ENCODE data around the gene SPEN. TPM values are rescaled to one million over a fixed set of nuclear protein-coding genes. Genes with fewer than 3 reads are reported as not detected.

SPEN gene
- total and polyA plus RNA-seq, 2 experiments from 2014 or later: 25.8 to 31.6 TPM

DNA sequence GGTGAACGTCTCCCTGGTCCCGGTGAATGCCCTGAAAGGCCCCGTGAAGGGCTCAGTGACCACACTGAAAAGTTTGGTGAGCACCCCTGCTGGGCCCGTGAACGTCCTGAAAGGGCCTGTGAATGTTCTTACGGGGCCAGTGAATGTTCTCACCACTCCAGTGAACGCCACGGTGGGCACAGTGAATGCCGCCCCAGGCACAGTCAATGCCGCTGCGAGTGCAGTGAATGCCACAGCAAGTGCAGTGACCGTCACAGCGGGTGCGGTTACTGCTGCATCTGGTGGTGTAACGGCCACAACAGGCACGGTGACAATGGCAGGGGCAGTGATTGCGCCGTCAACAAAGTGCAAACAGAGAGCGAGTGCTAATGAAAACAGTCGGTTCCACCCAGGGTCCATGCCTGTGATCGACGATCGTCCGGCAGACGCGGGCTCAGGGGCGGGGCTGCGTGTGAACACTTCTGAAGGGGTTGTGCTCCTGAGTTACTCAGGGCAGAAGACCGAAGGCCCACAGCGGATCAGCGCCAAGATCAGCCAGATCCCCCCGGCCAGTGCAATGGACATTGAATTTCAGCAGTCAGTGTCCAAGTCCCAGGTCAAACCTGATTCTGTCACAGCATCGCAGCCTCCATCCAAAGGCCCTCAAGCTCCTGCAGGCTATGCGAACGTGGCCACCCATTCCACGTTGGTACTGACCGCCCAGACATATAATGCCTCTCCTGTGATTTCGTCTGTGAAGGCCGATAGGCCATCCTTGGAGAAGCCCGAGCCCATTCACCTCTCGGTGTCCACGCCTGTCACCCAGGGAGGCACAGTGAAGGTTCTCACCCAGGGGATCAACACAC lies 86.9 kb downstream of the SPEN start:
- no peak for DNase-seq (ENCODE audit: low read depth in 1 of 2, low spot score in 1 of 2)
- TF ChIP-seq, protein P1, sequence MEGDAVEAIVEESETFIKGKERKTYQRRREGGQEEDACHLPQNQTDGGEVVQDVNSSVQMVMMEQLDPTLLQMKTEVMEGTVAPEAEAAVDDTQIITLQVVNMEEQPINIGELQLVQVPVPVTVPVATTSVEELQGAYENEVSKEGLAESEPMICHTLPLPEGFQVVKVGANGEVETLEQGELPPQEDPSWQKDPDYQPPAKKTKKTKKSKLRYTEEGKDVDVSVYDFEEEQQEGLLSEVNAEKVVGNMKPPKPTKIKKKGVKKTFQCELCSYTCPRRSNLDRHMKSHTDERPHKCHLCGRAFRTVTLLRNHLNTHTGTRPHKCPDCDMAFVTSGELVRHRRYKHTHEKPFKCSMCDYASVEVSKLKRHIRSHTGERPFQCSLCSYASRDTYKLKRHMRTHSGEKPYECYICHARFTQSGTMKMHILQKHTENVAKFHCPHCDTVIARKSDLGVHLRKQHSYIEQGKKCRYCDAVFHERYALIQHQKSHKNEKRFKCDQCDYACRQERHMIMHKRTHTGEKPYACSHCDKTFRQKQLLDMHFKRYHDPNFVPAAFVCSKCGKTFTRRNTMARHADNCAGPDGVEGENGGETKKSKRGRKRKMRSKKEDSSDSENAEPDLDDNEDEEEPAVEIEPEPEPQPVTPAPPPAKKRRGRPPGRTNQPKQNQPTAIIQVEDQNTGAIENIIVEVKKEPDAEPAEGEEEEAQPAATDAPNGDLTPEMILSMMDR (IDR thresholded peaks at IDR 0.05; ENCODE audit: low read depth, low read length): no peak
- peaks cover 78% of the 10 kb centered on the region for H3K36me3 ChIP-seq

DNA sequence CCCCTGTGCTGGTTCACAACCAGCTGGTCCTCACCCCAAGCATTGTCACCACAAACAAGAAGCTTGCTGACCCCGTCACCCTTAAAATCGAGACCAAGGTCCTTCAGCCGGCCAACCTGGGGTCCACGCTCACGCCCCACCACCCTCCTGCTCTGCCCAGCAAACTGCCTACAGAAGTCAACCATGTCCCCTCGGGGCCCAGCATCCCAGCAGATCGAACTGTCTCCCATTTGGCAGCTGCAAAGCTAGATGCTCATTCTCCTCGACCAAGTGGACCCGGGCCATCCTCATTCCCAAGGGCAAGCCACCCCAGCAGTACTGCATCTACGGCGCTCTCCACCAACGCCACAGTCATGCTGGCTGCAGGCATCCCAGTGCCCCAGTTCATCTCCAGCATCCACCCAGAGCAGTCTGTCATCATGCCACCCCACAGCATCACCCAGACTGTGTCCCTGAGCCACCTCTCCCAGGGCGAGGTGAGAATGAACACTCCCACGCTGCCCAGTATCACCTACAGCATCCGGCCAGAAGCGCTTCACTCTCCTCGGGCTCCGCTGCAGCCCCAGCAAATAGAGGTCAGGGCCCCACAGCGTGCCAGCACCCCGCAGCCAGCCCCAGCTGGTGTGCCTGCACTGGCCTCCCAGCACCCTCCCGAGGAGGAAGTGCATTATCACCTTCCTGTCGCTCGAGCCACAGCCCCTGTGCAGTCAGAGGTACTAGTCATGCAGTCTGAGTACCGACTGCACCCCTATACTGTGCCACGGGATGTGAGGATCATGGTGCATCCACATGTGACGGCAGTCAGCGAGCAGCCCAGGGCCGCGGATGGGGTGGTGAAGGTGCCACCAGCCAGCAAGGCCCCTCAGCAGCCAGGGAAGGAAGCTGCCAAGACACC lies 87.8 kb downstream of the SPEN start:
- peaks cover 76% of the 10 kb centered on the region for H3K36me3 ChIP-seq
- no peaks in the 10 kb centered on the region for H3K27me3 ChIP-seq
- TF ChIP-seq, protein P1 (IDR thresholded peaks at IDR 0.05; ENCODE audit: low read depth, low read length): no peak
- H3K9me3 ChIP-seq (ENCODE audit: low read depth): no peaks in the 10 kb centered on the region
- H3K27ac ChIP-seq: no peak overlapping the region
- no peaks in the 10 kb centered on the region for H3K4me1 ChIP-seq (ENCODE audit: low read depth)
- no peak overlapping the region for H3K4me3 ChIP-seq
- DNase-seq (ENCODE audit: low read depth in 1 of 2, low spot score in 1 of 2): no peak

More for the DNA sequence above, 86.9 kb downstream of the SPEN start:
- Histone ChIP-seq H3K4me3 (no peak overlapping the region), H3K27ac (peak overlapping the region; percentile 40), H3K9me3 (ENCODE audit: low read depth) (no peaks in the 10 kb centered on the region), H3K4me1 (ENCODE audit: low read depth) (no peaks in the 10 kb centered on the region), H3K27me3 (no peaks in the 10 kb centered on the region)

DNA sequence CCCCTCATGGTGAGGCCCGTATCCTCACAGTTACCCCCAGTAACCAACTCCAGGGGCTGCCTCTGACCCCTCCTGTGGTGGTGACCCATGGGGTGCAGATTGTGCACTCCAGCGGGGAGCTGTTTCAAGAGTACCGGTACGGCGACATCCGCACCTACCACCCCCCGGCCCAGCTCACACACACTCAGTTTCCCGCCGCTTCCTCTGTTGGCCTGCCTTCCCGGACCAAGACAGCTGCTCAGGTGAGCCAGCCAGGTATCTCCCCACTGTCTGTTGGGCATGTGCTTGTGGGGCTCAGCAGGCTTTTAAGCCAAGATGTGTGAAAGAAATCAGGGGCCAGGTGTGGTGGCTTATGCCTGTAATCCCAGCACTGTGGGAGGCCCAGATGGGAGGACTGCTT lies 88.5 kb downstream of the SPEN start:
- no peaks in the 10 kb centered on the region for H3K4me1 ChIP-seq (ENCODE audit: low read depth)
- H3K27me3 ChIP-seq: no peaks in the 10 kb centered on the region
- no peak overlapping the region for H3K27ac ChIP-seq
- no peak overlapping the region for H3K4me3 ChIP-seq
- DNase-seq (ENCODE audit: low read depth in 1 of 2, low spot score in 1 of 2): no peak
- peaks cover 75% of the 10 kb centered on the region for H3K36me3 ChIP-seq
- H3K9me3 ChIP-seq (ENCODE audit: low read depth): no peaks in the 10 kb centered on the region
- TF ChIP-seq, protein P1 (IDR thresholded peaks at IDR 0.05; ENCODE audit: low read depth, low read length): no peak

DNA sequence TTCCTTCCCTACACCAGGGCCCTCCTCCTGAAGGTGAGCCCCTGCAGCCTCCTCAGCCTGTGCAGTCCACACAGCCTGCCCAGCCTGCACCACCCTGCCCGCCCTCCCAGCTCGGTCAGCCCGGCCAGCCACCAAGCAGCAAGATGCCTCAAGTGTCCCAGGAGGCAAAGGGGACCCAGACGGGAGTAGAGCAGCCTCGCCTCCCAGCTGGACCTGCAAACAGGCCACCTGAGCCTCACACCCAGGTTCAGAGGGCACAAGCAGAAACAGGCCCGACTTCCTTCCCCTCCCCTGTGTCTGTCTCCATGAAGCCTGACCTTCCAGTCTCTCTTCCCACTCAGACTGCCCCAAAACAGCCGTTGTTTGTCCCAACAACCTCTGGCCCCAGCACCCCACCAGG lies 89.6 kb downstream of the SPEN start:
- no peaks in the 10 kb centered on the region for H3K4me1 ChIP-seq (ENCODE audit: low read depth)
- TF ChIP-seq, protein P1 (IDR thresholded peaks at IDR 0.05; ENCODE audit: low read depth, low read length): no peak
- H3K4me3 ChIP-seq: no peak overlapping the region
- DNase-seq (ENCODE audit: low read depth in 1 of 2, low spot score in 1 of 2): no peak
- peak overlapping the region; percentile 43 for H3K27ac ChIP-seq
- no peaks in the 10 kb centered on the region for H3K9me3 ChIP-seq (ENCODE audit: low read depth)
- no peaks in the 10 kb centered on the region for H3K27me3 ChIP-seq
- H3K36me3 ChIP-seq: peaks cover 70% of the 10 kb centered on the region

DNA sequence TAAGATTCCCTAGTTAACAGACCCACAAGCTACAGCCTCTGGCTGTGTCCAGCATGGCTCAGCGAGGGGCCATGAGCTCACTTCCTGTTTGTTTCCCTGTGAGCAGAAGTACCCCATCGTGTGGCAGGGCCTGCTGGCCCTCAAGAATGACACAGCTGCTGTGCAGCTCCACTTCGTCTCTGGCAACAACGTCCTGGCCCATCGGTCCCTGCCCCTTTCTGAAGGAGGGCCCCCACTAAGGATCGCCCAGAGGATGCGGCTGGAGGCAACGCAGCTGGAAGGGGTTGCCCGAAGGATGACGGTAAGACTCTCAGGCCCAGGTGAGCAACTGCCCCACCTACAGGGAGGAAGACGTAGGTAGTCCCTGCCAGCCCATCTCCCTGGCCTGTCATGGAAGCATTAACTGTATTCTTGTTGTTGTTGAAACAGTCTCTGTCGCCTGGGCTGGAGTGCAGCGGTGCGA lies 90.2 kb downstream of the SPEN start:
- Histone ChIP-seq H3K9me3 (ENCODE audit: low read depth) (no peaks in the 10 kb centered on the region), H3K4me3 (no peak overlapping the region), H3K36me3 (peaks cover 72% of the 10 kb centered on the region), H3K27ac (peak overlapping the region; percentile 43), H3K4me1 (ENCODE audit: low read depth) (no peaks in the 10 kb centered on the region), H3K27me3 (no peaks in the 10 kb centered on the region)
- DNase-seq (ENCODE audit: low read depth in 1 of 2, low spot score in 1 of 2): no peak
- TF ChIP-seq, protein P1 (IDR thresholded peaks at IDR 0.05; ENCODE audit: low read depth, low read length): no peak
